Measurements from ENCODE around the gene AUTS2.

DNA sequence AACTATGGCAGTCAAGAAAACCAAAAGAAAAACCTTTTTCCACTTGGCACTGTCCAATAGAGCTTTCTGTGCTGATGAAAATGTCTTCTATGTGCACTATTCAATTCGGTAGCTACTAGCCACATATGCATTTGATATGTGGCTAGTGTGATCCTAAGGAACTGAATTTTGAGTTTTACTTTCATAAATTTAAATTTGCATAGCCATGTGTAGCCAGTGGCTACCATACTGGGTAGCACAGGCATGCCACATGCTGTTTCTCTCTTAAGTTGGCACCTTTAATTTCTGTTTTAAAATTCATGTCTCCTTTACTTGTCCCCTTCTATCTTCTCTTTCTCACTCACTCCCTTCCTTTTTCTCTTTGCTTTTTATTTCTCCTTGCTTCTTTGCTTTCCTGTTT, 455.7 kb downstream of the AUTS2 start:
- TF ChIP-seq GATA3 (IDR thresholded peaks at IDR 0.05; ENCODE audit: low read depth, low read length), result no peak
- TF ChIP-seq GATA2 (IDR thresholded peaks at IDR 0.05; ENCODE audit: low read depth, low read length), result no peak
